ENCODE data around the gene HIPK1. TPM values are rescaled to one million over a fixed set of nuclear protein-coding genes. Genes with fewer than 3 reads are reported as not detected.

The HIPK1 gene
- total RNA-seq, 3 donors from 2014 or later (not counting 1 experiment from before 2014, with no cell fraction given): 238 to 283 (median 261) TPM

DNA sequence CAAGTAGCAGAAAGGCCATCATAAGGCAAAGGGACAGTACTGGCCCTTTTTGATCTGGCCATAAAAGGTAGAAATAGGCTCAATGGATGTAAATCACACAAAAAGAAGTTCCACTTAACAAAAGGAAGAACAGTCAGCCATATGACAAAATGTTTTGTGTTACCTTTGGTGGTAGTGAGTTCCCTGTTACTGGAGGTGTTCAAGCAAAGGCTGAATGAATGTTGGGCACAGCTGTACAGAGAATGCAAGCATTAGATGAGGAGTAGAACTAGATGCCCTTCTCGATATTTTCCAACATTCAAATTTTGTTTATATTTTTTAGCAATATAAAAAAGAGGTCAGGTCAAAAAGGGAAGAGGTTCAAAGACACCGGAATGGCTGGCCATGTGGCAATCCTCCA lies 70.1 kb downstream of the HIPK1 start:
- H3K4me3 ChIP-seq (ENCODE audit: low read length): no peak overlapping the region
- no peaks in the 10 kb centered on the region for H3K36me3 ChIP-seq (ENCODE audit: control insufficient read depth, insufficient read depth, low read length)
- H3K4me1 ChIP-seq (ENCODE audit: control insufficient read depth, insufficient read depth, low read length): no peaks in the 10 kb centered on the region
- peaks cover 5 to 12% of the 10 kb centered on the region in 2 donors for H3K9me3 Mint-ChIP-seq
- no peak overlapping the region for H3K27ac Mint-ChIP-seq
- H3K9me3 ChIP-seq (ENCODE audit: control insufficient read depth, insufficient read depth, low read length): peaks cover 12% of the 10 kb centered on the region
- TF ChIP-seq, protein P1, sequence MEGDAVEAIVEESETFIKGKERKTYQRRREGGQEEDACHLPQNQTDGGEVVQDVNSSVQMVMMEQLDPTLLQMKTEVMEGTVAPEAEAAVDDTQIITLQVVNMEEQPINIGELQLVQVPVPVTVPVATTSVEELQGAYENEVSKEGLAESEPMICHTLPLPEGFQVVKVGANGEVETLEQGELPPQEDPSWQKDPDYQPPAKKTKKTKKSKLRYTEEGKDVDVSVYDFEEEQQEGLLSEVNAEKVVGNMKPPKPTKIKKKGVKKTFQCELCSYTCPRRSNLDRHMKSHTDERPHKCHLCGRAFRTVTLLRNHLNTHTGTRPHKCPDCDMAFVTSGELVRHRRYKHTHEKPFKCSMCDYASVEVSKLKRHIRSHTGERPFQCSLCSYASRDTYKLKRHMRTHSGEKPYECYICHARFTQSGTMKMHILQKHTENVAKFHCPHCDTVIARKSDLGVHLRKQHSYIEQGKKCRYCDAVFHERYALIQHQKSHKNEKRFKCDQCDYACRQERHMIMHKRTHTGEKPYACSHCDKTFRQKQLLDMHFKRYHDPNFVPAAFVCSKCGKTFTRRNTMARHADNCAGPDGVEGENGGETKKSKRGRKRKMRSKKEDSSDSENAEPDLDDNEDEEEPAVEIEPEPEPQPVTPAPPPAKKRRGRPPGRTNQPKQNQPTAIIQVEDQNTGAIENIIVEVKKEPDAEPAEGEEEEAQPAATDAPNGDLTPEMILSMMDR (IDR thresholded peaks at IDR 0.05): no peak
- WGBS (ENCODE audit: insufficient coverage): 100% methylated on average over 1 of the region's 2 CpGs
- DNase-seq: no peak
- H3K27me3 ChIP-seq (ENCODE audit: control insufficient read depth, insufficient read depth, low read length): no peaks in the 10 kb centered on the region
- H3K4me3 Mint-ChIP-seq: no peak overlapping the region
- no peak for ATAC-seq
- intact Hi-C loops (cut with micrococcal nuclease): no loop called here
- H3K27me3 Mint-ChIP-seq (ENCODE audit: low read depth in 2 of 2): no peaks in the 10 kb centered on the region
- no peak overlapping the region for H3K27ac ChIP-seq (ENCODE audit: low read length)
- peaks cover 0 to 6% of the 10 kb centered on the region in 2 donors for H3K4me1 Mint-ChIP-seq
- H3K36me3 Mint-ChIP-seq: peaks cover 17% of the 10 kb centered on the region

DNA sequence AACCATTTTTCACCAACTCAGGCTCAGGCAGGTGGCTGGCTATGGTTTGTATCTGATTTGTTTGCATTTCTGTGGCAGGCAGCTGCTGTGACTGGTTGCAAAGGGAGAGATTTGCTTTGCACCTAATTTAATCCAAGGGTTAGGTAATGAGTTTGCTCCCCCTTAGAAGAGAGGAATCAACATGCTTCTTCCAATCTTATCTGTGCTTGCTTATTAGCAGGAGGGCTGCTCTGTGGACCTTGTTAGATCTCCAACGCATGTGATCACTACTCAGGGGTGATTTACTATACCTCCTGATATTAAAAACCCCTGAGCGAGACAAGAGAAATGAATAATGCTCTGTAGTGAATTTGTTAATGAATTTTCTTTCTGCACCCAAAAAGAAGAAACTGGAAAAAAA lies 70.7 kb downstream of the HIPK1 start:
- H3K4me1 ChIP-seq (ENCODE audit: control insufficient read depth, insufficient read depth, low read length): no peaks in the 10 kb centered on the region
- Mint-ChIP-seq H3K9me3 (peaks cover 5 to 7% of the 10 kb centered on the region in 2 donors), H3K27ac (no peak overlapping the region), H3K4me1 (peaks cover 0 to 6% of the 10 kb centered on the region in 2 donors), H3K27me3 (ENCODE audit: low read depth in 2 of 2) (peaks cover 0 to 5% of the 10 kb centered on the region in 2 donors), H3K36me3 (peaks cover 11% of the 10 kb centered on the region), H3K4me3 (no peak overlapping the region)
- peaks cover 10% of the 10 kb centered on the region for H3K9me3 ChIP-seq (ENCODE audit: control insufficient read depth, insufficient read depth, low read length)
- H3K36me3 ChIP-seq (ENCODE audit: control insufficient read depth, insufficient read depth, low read length): no peaks in the 10 kb centered on the region
- no CpG with 5 or more reads among the region's 2 CpGs for WGBS (ENCODE audit: insufficient coverage)
- intact Hi-C loops (cut with micrococcal nuclease): no loop called here
- TF ChIP-seq, protein P1 (IDR thresholded peaks at IDR 0.05): no peak
- H3K27me3 ChIP-seq (ENCODE audit: control insufficient read depth, insufficient read depth, low read length): no peaks in the 10 kb centered on the region
- ATAC-seq (no peak), DNase-seq (no peak)
- no peak overlapping the region for H3K27ac ChIP-seq (ENCODE audit: low read length)
- no peak overlapping the region for H3K4me3 ChIP-seq (ENCODE audit: low read length)

DNA sequence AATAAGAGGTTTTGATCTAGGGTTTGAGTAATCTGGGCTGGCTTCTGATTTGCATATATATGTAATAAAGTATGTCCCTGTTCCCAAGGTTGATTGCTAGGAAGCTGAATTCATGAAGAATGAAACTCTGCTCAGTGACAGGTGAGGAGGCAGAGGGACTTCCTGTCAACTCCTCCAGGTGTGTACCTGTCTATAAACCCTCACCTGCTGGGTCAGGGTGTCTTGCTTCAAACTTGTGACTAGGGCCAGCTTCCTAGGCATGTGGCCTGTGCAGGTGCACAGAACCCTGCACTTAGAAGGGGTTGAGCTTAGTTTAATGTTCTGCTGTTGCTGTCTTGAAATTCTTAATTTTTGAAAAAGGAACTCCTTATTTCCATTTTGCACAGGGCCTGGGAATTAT lies 71.3 kb downstream of the HIPK1 start:
- Histone ChIP-seq H3K4me3 (ENCODE audit: low read length) (no peak overlapping the region), H3K27me3 (ENCODE audit: control insufficient read depth, insufficient read depth, low read length) (no peaks in the 10 kb centered on the region), H3K4me1 (ENCODE audit: control insufficient read depth, insufficient read depth, low read length) (no peaks in the 10 kb centered on the region), H3K36me3 (ENCODE audit: control insufficient read depth, insufficient read depth, low read length) (no peaks in the 10 kb centered on the region), H3K27ac (ENCODE audit: low read length) (no peak overlapping the region), H3K9me3 (ENCODE audit: control insufficient read depth, insufficient read depth, low read length) (peaks cover 5% of the 10 kb centered on the region)
- no peak for DNase-seq
- Mint-ChIP-seq H3K27me3 (ENCODE audit: low read depth in 2 of 2) (peaks cover 0 to 9% of the 10 kb centered on the region in 2 donors), H3K27ac (no peak overlapping the region), H3K9me3 (peaks cover 2 to 3% of the 10 kb centered on the region in 2 donors), H3K4me3 (no peak overlapping the region), H3K36me3 (peaks cover 5% of the 10 kb centered on the region), H3K4me1 (peaks cover 0 to 6% of the 10 kb centered on the region in 2 donors)
- TF ChIP-seq, protein P1 (IDR thresholded peaks at IDR 0.05): no peak
- intact Hi-C loops (cut with micrococcal nuclease): no loop called here
- no peak for ATAC-seq

DNA sequence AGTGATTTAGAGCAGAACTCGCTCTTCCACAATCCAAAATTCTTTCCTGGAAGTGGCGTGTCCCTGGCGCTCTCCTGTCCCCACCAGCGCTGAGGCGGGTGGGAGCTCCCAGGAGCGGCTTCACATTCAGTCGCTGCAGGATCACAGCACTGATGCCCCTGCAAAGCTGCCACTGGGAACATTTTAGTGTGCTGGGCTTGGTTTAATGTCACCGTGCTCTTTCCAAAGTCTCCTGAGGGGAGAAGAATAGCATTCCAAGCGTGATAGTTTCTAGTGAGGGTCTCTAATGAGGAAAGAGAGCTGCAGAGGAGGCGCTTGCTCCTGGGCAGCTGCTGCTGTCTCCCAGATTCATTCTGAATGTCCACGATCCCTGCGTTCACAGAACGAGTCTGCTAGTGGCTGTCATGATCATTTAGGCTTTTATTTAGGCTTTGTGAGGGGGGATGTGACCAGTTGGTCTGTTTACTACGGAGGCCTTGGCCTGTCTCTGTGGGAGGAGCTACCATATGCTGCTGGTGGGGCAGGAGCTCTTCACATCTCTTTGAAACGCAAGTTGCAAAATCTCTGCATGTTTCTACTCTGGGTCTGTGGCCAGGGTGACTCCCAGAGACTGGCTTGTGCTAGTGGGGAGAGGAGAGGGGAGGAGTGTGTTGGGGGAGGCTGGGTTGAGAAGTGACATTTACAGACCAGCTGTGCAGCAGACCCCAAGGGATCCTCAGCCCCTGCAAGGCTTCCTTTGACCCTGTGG lies 73.5 kb downstream of the HIPK1 start:
- H3K27me3 Mint-ChIP-seq (ENCODE audit: low read depth in 2 of 2): peaks cover 9% of the 10 kb centered on the region in 2 donors
- WGBS (ENCODE audit: insufficient coverage): 85% methylated on average over 15 of the region's 15 CpGs
- H3K27ac Mint-ChIP-seq: no peak overlapping the region
- Histone ChIP-seq H3K27ac (ENCODE audit: low read length) (no peak overlapping the region), H3K36me3 (ENCODE audit: control insufficient read depth, insufficient read depth, low read length) (no peaks in the 10 kb centered on the region), H3K27me3 (ENCODE audit: control insufficient read depth, insufficient read depth, low read length) (no peaks in the 10 kb centered on the region), H3K9me3 (ENCODE audit: control insufficient read depth, insufficient read depth, low read length) (no peaks in the 10 kb centered on the region), H3K4me1 (ENCODE audit: control insufficient read depth, insufficient read depth, low read length) (no peaks in the 10 kb centered on the region), H3K4me3 (ENCODE audit: low read length) (no peak overlapping the region)
- no peaks in the 10 kb centered on the region for H3K9me3 Mint-ChIP-seq
- ATAC-seq (no peak), DNase-seq (no peak)
- no peak overlapping the region for H3K4me3 Mint-ChIP-seq
- intact Hi-C loops (cut with micrococcal nuclease): no loop called here
- TF ChIP-seq, protein P1 (IDR thresholded peaks at IDR 0.05): no peak
- H3K4me1 Mint-ChIP-seq: peaks cover 0 to 6% of the 10 kb centered on the region in 2 donors
- no peaks in the 10 kb centered on the region for H3K36me3 Mint-ChIP-seq

Measured in natural killer cell (primary cell).